Mesendoderm (in vitro differentiated cells): ENCODE data around the gene LRSAM1.

Source experiments
- DNase-seq: peaks from one replicate; pipeline ENCODE4 v3.0.0; 2013
- H2AK5ac ChIP-seq: 2 replicates; pipeline ENCODE4 v1.6.1; 2013; ENCODE audit warnings: low read length, inconsistent platforms
- H2BK120ac ChIP-seq: 2 replicates; pipeline ENCODE4 v1.6.1; 2013; ENCODE audit warnings: low read depth, mild to moderate bottlenecking, low read length, moderate library complexity, mixed read lengths
- H2BK15ac ChIP-seq: replicated peaks from 2 replicates; pipeline ENCODE4 v1.6.1; 2013; ENCODE audit warnings: low read depth, mild to moderate bottlenecking, moderate library complexity
- H2BK5ac ChIP-seq: 2 replicates; pipeline ENCODE4 v1.6.1; 2013; ENCODE audit warnings: low read length, inconsistent platforms
- H3K18ac ChIP-seq: 2 replicates; pipeline ENCODE4 v1.6.1; 2013; ENCODE audit warnings: mild to moderate bottlenecking, low read length, mixed read lengths
- H3K23ac ChIP-seq: one replicate; pipeline ENCODE4 v1.6.1; 2013; ENCODE audit warnings: low read length
- H3K27ac ChIP-seq: 2 replicates; pipeline ENCODE4 v1.5.1; 2013; ENCODE audit warnings: low read depth, mild to moderate bottlenecking, inconsistent platforms, low read length, moderate library complexity
- H3K27me3 ChIP-seq: 2 replicates; pipeline ENCODE4 v1.6.1; 2013; ENCODE audit warnings: low read length, control low read depth, mild to moderate bottlenecking, inconsistent platforms; ENCODE audit not compliant: insufficient read depth, poor library complexity
- H3K36me3 ChIP-seq: 2 replicates; pipeline ENCODE4 v1.6.1; 2013; ENCODE audit warnings: low read length, inconsistent platforms; ENCODE audit not compliant: control insufficient read depth, insufficient read depth
- H3K4ac ChIP-seq: one replicate; pipeline ENCODE4 v1.6.1; 2013; ENCODE audit warnings: low read depth, mild to moderate bottlenecking, low read length, moderate library complexity
- H3K4me1 ChIP-seq: 2 replicates; pipeline ENCODE4 v1.6.1; 2013; ENCODE audit warnings: low read depth, low read length, inconsistent platforms; ENCODE audit not compliant: control insufficient read depth
- H3K4me2 ChIP-seq: 2 replicates; pipeline ENCODE4 v1.6.1; 2013; ENCODE audit warnings: low read length
- H3K4me3 ChIP-seq: 2 replicates; pipeline ENCODE4 v1.5.1; 2013; ENCODE audit warnings: mild to moderate bottlenecking, low read length
- H3K56ac ChIP-seq: one replicate; pipeline ENCODE4 v1.6.1; 2013; ENCODE audit warnings: low read length
- H3K79me1 ChIP-seq: 2 replicates; pipeline ENCODE4 v1.6.1; 2013; ENCODE audit warnings: low read length, inconsistent platforms
- H3K79me2 ChIP-seq: 2 replicates; pipeline ENCODE4 v1.6.1; 2013; ENCODE audit warnings: mild to moderate bottlenecking, low read length; ENCODE audit not compliant: control insufficient read depth, insufficient read depth
- H3K9ac ChIP-seq: 2 replicates; pipeline ENCODE4 v1.6.1; 2013; ENCODE audit warnings: low read length, inconsistent platforms
- H4K5ac ChIP-seq: one replicate; pipeline ENCODE4 v1.6.1; 2013; ENCODE audit warnings: low read length
- H4K8ac ChIP-seq: one replicate; pipeline ENCODE4 v1.6.1; 2013; ENCODE audit warnings: low read depth, mild to moderate bottlenecking, control low read depth, low read length, moderate library complexity
- WGBS: extraction: QIAGEN DNeasy Blood & Tissue Kit; methylation state at CpG from one replicate; pipeline ENCODE4 v1.1.7; 2013; ENCODE audit warnings: low lambda C conversion rate, missing lambda C conversion rate; ENCODE audit not compliant: insufficient coverage; ENCODE audit errors: extremely low coverage; 5-methylcytosine and 5-hydroxymethylcytosine counted together

Gene LRSAM1

DNA sequence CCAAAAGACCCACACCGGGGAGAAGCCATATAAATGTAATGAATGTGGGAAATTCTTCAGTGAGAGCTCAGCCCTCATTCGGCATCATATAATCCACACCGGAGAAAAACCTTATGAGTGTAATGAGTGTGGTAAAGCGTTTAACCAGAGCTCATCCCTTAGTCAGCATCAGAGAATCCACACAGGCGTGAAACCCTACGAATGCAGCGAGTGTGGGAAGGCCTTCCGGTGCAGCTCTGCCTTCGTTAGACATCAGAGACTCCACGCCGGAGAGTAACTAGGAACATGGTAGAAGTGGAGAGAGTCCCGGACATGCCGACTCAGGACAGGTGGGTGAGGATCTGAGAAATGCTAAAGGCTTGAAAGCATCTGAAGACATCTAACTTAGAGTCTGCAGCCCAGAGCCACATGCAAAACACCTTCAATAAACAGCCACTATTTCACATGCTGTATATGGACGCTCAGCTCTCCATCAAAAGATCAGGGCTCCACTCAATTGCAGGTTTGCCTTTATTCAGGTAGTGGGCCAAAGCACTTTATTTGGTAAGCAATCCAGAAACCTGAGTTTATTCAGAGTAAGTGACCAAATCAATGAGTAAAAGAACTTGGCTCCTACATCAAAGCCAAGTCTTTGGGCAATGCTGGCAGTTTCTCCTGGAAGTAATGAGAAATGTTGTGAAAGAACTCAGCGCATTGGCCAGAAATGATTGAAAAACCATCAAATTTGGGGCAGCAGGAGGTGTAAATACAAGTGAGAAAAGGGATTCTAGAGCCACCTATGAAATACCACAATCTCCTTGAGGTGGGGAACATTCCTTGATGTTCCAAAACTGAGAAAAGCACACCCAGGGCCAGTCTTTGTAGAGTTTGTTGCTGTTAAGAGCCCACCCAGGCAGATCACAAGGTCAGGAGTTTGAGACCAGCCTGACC, 6.1 kb upstream of the LRSAM1 start:
- no peak overlapping the region for H3K4me2 ChIP-seq
- H2BK120ac ChIP-seq, result no peak overlapping the region
- no peaks in the 10 kb centered on the region for H3K4me1 ChIP-seq
- peaks cover 23% of the 10 kb centered on the region for H3K79me2 ChIP-seq
- no peak overlapping the region for H3K23ac ChIP-seq
- H3K27me3 ChIP-seq, result no peaks in the 10 kb centered on the region
- no peak overlapping the region for H2AK5ac ChIP-seq
- peaks cover 6% of the 10 kb centered on the region for H3K79me1 ChIP-seq
- no peak overlapping the region for H3K4ac ChIP-seq
- WGBS, result no CpG with 5 or more reads among the region's 15 CpGs
- H4K8ac ChIP-seq, result no peak overlapping the region
- no peak overlapping the region for H2BK15ac ChIP-seq
- H2BK5ac ChIP-seq, result no peak overlapping the region
- H3K9ac ChIP-seq, result no peak overlapping the region
- DNase-seq, result peak; percentile 46
- peaks cover 33% of the 10 kb centered on the region for H3K36me3 ChIP-seq
- no peak overlapping the region for H3K27ac ChIP-seq
- H3K4me3 ChIP-seq, result no peak overlapping the region
- H4K5ac ChIP-seq, result no peak overlapping the region
- H3K18ac ChIP-seq, result no peak overlapping the region
- no peak overlapping the region for H3K56ac ChIP-seq

DNA sequence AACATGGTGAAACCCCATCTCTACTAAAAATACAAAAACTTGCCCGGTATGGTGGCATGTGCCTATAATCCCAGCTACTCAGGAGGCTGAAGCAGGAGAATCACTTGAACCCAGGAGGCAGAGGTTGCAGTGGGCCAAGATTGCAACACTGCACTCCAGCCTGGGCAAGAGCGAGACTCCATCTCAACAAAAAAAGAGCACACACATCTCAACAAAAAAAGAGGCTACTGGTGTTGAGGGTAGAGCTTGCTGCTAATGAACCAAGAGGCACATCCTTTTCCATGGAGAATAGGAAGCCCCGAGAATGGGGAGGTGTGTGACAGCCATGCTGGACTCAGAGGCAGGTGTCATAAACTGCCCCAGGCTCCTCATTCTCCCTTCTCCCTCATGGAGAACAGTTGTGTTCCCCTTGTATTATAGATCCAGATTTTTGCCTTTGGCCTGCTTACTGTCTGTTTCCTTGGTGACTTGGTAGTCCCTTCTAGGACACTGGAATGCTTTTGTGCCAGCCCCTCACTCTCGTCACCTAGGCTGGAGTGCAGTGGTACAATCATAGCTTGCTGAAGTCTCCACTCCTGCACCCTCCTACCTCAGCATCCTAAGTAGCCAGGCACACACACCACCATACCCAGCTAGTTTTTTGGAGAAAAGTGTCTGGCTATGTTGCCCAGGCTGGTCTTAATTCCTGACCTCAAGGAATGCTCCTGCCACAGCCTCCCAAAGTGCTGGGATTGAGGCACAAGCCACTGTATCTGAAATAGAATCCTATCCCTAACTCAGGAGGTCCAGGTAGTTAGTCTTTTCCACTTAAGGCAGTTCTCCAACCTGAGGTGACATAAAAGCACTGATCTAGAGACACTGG, 5.2 kb upstream of the LRSAM1 start:
- H3K4me1 ChIP-seq, result no peaks in the 10 kb centered on the region
- WGBS, result no CpG with 5 or more reads among the region's 4 CpGs
- DNase-seq, result peak; percentile 50
- H2AK5ac ChIP-seq, result no peak overlapping the region
- no peak overlapping the region for H3K4me2 ChIP-seq
- no peak overlapping the region for H3K27ac ChIP-seq
- peaks cover 32% of the 10 kb centered on the region for H3K79me2 ChIP-seq
- H3K9ac ChIP-seq, result no peak overlapping the region
- no peak overlapping the region for H2BK120ac ChIP-seq
- H3K79me1 ChIP-seq, result peaks cover 6% of the 10 kb centered on the region
- no peak overlapping the region for H4K8ac ChIP-seq
- H2BK5ac ChIP-seq, result no peak overlapping the region
- no peak overlapping the region for H3K56ac ChIP-seq
- H3K18ac ChIP-seq, result no peak overlapping the region
- no peak overlapping the region for H3K4ac ChIP-seq
- H2BK15ac ChIP-seq, result no peak overlapping the region
- no peak overlapping the region for H3K23ac ChIP-seq
- no peak overlapping the region for H3K4me3 ChIP-seq
- H4K5ac ChIP-seq, result no peak overlapping the region
- peaks cover 33% of the 10 kb centered on the region for H3K36me3 ChIP-seq
- no peaks in the 10 kb centered on the region for H3K27me3 ChIP-seq

DNA sequence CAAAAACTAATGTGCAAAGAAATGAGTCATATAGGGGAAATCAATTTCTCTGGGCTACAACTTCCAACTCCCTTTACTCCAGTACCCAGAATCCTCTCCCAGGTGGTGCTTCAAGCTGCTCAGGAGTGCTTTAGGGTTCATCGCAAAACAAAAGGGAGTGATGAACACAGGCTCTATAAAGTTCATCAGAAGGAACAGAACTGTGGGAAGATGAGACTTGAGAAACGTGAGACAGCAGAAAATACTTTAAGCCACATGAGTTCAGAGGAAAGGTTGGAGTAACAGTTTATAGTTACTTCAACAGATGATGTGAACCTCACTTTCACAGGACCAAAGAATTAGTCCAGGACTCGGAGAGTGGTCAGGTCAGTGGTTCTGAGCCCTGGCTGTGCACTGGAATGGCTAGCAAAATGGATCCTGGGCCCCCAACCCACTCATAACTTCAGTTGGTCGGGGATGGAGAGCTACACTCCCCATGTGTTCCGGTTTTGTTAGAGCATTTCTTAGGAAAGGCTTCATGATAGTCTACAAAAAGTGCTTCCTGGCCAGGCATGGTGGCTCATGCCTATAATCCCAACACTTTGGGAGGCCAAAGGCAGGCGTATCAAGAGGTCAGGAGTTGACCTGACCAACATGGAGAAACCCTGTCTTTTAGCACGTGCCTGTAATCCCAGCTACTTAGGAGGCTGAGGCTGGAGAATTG, 4.4 kb upstream of the LRSAM1 start:
- H3K4me3 ChIP-seq, result no peak overlapping the region
- H2BK5ac ChIP-seq, result no peak overlapping the region
- H3K79me1 ChIP-seq, result peaks cover 6% of the 10 kb centered on the region
- H3K56ac ChIP-seq, result no peak overlapping the region
- no peak for DNase-seq
- H3K27ac ChIP-seq, result no peak overlapping the region
- no peaks in the 10 kb centered on the region for H3K4me1 ChIP-seq
- no peak overlapping the region for H4K8ac ChIP-seq
- no peaks in the 10 kb centered on the region for H3K27me3 ChIP-seq
- H3K9ac ChIP-seq, result no peak overlapping the region
- H2BK15ac ChIP-seq, result no peak overlapping the region
- H4K5ac ChIP-seq, result no peak overlapping the region
- H3K36me3 ChIP-seq, result peaks cover 33% of the 10 kb centered on the region
- no peak overlapping the region for H3K18ac ChIP-seq
- peaks cover 32% of the 10 kb centered on the region for H3K79me2 ChIP-seq
- WGBS, result no CpG with 5 or more reads among the region's 7 CpGs
- no peak overlapping the region for H2AK5ac ChIP-seq
- H3K4me2 ChIP-seq, result no peak overlapping the region
- no peak overlapping the region for H3K23ac ChIP-seq
- H3K4ac ChIP-seq, result no peak overlapping the region
- no peak overlapping the region for H2BK120ac ChIP-seq

DNA sequence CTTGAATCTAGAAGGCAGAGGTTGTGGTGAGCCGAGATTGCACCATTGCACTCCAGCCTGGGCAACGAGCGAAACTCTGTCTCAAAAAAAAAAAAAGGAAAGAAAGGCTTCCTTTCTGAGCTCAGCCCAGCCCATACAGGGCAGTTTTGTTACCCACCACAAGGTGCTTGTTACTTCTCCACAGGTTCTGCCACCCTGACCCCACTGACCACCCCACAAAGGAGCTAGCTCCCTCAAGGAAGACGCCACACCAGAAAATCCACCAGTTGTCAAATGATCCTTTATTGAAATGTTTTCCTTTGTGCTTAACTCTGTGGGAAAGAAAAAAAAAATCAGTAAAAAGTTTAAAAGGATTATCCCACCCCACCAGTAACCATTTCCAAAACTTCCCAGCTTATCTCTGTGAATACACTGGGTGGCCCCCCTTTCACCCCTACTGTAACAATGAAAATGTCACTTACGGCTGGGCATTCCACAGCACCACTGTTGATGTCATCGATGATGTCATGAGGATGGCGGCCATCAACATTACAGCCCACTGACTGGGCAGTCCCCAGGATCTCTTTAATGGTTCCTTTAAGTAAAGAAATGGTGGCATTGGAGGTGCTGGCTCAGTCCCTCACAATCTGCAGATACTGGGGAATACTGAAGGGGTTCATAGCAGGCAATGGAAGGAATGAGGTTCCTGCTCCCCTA, 3.7 kb upstream of the LRSAM1 start:
- peaks cover 32% of the 10 kb centered on the region for H3K79me2 ChIP-seq
- H3K4ac ChIP-seq, result no peak overlapping the region
- no peak overlapping the region for H3K4me3 ChIP-seq
- H3K79me1 ChIP-seq, result peaks cover 7% of the 10 kb centered on the region
- H3K18ac ChIP-seq, result no peak overlapping the region
- H4K5ac ChIP-seq, result no peak overlapping the region
- H3K27me3 ChIP-seq, result no peaks in the 10 kb centered on the region
- no peak overlapping the region for H3K56ac ChIP-seq
- H3K27ac ChIP-seq, result no peak overlapping the region
- WGBS, result no CpG with 5 or more reads among the region's 7 CpGs
- H2AK5ac ChIP-seq, result no peak overlapping the region
- H3K4me2 ChIP-seq, result peak overlapping the region; percentile 35
- H2BK15ac ChIP-seq, result no peak overlapping the region
- H3K4me1 ChIP-seq, result peaks cover 1% of the 10 kb centered on the region
- no peak overlapping the region for H4K8ac ChIP-seq
- no peak overlapping the region for H2BK120ac ChIP-seq
- no peak overlapping the region for H2BK5ac ChIP-seq
- DNase-seq, result peak; percentile 47
- no peak overlapping the region for H3K23ac ChIP-seq
- peaks cover 33% of the 10 kb centered on the region for H3K36me3 ChIP-seq
- no peak overlapping the region for H3K9ac ChIP-seq

DNA sequence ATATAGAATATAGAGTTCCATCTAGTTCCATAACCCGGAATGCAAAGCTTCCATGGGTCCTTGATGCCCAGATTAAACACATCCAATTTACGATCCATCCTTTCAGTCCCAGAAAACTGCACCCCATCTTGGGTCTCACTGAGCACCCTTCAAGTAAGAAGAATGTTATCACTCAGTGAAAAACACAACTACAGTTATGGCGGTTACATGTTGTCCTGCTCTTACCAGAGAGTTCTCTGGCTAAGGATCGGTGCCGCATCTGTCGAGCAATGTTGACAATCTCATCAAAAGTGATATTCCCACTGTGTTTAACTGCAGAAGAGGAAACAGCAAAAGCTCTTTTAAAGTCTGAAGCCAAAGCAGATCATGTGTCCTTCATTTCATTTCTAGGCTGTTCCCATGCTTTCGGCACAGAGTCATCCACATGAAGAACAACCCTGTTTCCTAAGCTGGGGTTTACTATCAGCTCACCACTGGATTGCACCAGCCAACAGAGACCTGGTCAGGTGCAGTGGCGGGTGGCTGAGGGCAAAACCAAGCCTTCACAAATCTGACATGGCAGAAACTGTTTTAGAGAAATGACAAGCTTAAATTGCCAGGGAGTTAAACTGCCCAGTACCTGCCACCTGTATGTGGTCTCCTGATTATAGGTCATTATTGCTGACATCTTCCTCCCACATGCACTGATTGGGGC, 3.1 kb upstream of the LRSAM1 start:
- no CpG with 5 or more reads among the region's 8 CpGs for WGBS
- no peak overlapping the region for H3K23ac ChIP-seq
- H2BK5ac ChIP-seq, result no peak overlapping the region
- peaks cover 3% of the 10 kb centered on the region for H3K4me1 ChIP-seq
- H2BK15ac ChIP-seq, result no peak overlapping the region
- peak overlapping the region; percentile 43 for H3K9ac ChIP-seq
- peaks cover 34% of the 10 kb centered on the region for H3K79me2 ChIP-seq
- no peak overlapping the region for H4K8ac ChIP-seq
- no peak overlapping the region for H3K27ac ChIP-seq
- peaks cover 9% of the 10 kb centered on the region for H3K79me1 ChIP-seq
- peaks cover 33% of the 10 kb centered on the region for H3K36me3 ChIP-seq
- no peak overlapping the region for H4K5ac ChIP-seq
- peak overlapping the region; percentile 35 for H3K4me2 ChIP-seq
- H2BK120ac ChIP-seq, result no peak overlapping the region
- H3K4ac ChIP-seq, result no peak overlapping the region
- H3K27me3 ChIP-seq, result no peaks in the 10 kb centered on the region
- H3K4me3 ChIP-seq, result peak overlapping the region; percentile 19
- DNase-seq, result no peak
- H3K18ac ChIP-seq, result no peak overlapping the region
- H3K56ac ChIP-seq, result peak overlapping the region; percentile 44
- no peak overlapping the region for H2AK5ac ChIP-seq
